ENCODE measurements around the gene RANBP3L.
"Not testable (repeated sequence)": the region's sequence is repeated elsewhere in the genome, so short reads cannot be mapped to it uniquely, and the experiment has no call there.

Gene RANBP3L

GRCh38 chr5:36283775-36284174 is 17.9 kb downstream of the RANBP3L start:
- DNase-seq = not testable (repeated sequence)

GRCh38 chr5:36281626-36282025 is 20.1 kb downstream of the RANBP3L start:
- DNase-seq = no peak

GRCh38 chr5:36279054-36279698 is 22.5 kb downstream of the RANBP3L start:
- DNase-seq = no peak

GRCh38 chr5:36277521-36278176 is 24.1 kb downstream of the RANBP3L start:
- no peak for DNase-seq

GRCh38 chr5:36276864-36277263 is 24.8 kb downstream of the RANBP3L start:
- peak; percentile 60 for DNase-seq

GRCh38 chr5:36273809-36274526 is 27.7 kb downstream of the RANBP3L start:
- DNase-seq = no peak

- no peak for DNase-seq
Measured at GRCh38 chr5:36272136-36272690, 29.5 kb downstream of the RANBP3L start.

GRCh38 chr5:36270876-36271575 is 30.7 kb downstream of the RANBP3L start:
- DNase-seq = no peak

GRCh38 chr5:36270175-36270574 is 31.5 kb downstream of the RANBP3L start:
- no peak for DNase-seq

GRCh38 chr5:36269478-36269877 is 32.2 kb downstream of the RANBP3L start:
- DNase-seq = no peak

- no peak for DNase-seq
Measured at GRCh38 chr5:36267905-36268304, 33.8 kb downstream of the RANBP3L start.

GRCh38 chr5:36264202-36264760 is 37.4 kb downstream of the RANBP3L start:
- DNase-seq = no peak

GRCh38 chr5:36261186-36261585 is 40.5 kb downstream of the RANBP3L start:
- DNase-seq = no peak

- no peak for DNase-seq
Measured at GRCh38 chr5:36253575-36253974, 48.1 kb downstream of the RANBP3L start.

GRCh38 chr5:36252722-36253365 is 48.9 kb downstream of the RANBP3L start:
- DNase-seq = peak; percentile 44

GRCh38 chr5:36251218-36251617 is 50.5 kb downstream of the RANBP3L start:
- no peak for DNase-seq

- DNase-seq = no peak
Measured at GRCh38 chr5:36250427-36250826, 51.3 kb downstream of the RANBP3L start.

- no peak for DNase-seq
Measured at GRCh38 chr5:36246036-36246800, 55.5 kb downstream of the RANBP3L start.

- DNase-seq = no peak
Measured at GRCh38 chr5:36244076-36244475, 57.6 kb downstream of the RANBP3L start.

- DNase-seq = no peak
Measured at GRCh38 chr5:36243653-36244052, 58.0 kb downstream of the RANBP3L start.
